RKO (cell line): ENCODE measurements around the gene BDH1.

Source experiments
- DNase-seq: peaks from one replicate; pipeline ENCODE4 v3.0.0-alpha.2; 2016; ENCODE audit warnings: low spot score

BDH1 gene

DNA sequence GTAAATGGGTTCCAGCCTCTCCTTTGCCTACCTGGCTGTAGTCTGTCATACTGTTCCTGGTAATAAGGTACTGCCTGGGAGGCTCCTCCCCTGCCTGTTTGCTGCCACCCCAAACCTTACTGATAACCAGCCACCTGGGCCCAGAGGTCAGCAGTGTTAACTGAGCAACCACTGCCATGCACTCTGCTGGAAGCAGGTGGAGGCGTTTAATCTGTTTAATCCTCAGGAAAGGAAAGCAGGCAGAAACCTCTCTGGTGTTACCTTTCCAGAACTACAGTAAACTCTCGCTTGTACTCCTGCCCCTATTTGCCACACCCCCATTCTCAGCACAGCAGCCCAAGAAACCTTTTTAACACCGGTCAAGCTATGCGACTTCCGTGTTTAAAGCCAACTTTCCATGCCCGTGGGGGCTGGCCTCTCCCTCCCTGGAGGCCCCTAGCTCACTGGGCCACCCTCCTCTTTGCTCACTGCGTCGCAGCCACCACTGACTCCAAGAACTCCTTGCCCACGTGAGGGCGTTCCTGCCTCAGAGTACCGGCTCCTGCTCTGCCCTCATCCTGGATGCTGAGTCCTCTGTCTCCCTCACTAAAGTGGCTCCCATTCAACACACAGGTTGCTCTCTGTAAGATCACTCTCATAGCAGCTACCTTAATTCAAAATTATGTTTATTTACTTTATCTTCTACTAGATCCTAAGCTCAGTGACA, 8.3 kb downstream of the BDH1 start:
- no peak for DNase-seq

DNA sequence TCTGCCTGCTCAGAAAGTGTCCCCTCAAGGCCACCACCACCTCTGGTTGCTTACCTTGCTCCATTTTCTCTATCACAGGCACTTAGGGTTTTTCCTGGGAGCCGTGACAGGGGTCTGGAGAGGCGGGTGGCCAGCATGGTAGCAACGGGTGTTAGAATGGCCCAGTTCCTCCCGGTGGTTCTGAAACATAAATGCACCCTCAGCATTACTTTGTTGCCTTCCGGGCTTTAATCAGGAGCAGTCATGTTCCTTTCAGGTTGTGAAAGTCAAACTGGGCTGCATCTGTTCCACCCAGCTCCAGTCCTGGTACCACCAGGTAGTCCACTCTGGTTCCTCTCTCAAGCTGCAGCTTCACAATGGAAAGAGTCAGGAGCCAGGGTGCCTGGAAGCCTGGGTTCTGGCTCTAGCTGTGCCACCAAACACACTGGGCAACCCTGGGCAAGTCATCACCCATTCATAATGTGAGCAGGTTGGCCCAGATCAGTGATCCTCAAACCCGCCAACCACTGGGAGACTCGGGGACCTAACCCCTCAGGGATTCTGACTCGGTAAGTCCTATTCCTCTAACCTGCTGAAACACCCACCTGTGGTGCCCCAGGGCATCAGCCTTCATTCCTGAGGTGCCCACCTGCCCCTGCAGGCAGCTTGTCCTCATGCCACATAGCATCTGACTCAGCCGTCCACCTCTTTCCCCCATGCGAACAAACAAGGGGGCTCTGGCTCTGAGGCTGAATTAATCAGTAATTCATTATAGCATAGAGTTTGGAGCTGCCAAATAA, 9.3 kb downstream of the BDH1 start:
- no peak for DNase-seq

DNA sequence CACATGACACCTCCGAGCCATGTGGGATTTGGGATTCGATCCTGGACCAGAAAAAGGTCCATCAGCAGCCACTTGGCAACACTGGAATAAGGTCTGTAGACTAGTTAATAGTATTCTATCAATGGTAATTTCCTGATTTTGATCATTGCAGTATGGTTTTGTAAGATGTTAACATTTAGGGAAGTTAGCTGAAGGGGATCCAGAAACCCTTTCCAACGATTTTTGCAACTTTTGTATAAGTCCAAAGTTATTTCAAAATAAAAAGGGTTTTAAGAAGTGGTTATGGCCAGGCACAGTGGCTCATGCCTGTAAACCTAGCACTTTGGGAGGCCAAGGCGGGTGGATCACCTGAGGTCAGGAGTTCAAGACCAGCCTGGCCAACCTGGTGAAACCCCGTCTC, 10.2 kb downstream of the BDH1 start:
- no peak for DNase-seq

DNA sequence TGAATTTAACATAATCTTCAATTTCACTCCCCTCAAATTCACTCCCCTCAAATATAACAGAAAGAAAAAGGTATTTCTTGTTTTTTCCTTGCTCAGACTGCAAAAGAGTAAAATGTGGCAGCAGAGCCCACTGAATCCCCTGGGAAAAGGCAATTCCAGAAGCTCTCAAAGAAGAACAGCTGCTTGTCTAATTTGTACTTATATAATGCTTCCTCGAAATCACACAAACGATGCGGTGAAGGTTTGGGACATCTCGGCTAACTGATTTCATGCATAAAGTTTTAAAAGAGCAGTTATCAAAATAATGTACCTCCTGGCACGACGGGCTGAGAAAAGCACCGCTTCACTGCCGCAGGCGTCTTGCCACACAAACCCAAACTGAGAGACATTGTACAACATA, 10.7 kb downstream of the BDH1 start:
- no peak for DNase-seq

DNA sequence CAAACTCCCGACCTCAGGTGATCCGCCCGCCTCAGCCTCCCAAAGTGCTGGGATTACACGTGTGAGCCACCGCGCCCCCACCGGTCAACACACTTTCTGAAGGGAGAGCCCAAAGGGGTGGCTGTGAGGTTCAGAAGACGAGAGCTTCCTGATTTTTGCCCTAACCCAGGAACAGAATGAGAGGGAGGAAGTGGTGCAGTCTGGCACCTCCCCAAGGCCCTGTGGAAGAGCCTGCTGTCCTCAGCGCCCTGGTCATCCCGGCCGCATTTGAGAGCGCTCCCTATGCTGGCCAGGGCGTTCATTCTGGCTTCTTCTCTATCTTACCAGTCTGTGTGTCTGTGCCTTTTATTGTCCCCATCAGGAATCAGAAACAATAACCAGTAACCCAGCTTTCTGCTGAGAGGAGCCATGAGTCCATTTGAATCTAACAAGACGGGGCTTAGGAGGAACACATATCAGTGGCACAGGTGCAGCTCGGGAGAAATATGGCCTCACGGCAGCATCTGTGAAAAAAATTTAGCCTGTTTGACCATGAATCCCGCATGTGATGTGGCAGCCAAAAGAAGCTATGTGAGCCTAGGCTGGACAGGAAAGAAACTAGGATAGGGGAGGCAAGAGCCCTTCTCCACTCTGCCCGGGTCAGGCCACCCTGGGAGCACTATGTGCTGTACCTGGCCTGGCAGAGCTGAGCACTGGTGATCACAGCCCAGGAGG, 12.9 kb downstream of the BDH1 start:
- DNase-seq, result no peak

DNA sequence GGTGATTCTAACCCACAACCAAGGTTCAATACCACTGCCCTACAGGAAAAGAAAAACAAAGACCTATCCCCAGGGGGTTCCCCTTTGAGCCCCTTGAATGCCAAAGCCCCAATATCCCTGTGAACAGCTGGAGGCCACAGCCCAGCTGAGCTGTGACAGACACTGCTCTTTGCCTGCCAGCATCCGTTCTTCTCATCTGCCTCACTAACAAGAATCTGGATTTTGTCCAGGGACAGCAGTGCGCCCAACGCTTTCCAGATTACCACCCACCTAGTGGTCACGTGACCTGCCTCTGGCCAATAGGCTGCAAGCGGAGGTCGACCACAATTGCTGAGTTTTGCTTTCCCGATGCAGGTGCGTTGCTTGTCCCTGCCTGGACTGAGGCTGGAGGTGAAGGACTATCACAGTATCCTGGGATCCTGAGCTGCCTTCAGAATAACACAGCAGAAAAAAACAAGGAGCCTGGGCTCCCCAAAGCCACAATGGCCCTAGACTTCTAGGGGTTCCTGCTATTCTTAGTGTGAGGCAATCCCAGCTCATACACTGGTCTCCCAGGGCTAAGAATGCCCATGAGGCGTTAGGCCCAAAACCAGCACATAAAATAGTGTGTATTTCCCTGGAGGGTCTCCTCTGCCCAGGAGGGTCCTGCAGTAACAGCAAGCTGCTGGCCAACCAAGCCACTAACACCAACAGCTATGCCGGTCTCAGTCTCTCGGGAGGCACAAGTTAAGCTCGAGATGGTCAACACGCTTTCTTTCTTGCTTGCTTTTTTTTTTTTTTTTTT, 13.8 kb downstream of the BDH1 start:
- DNase-seq, result no peak

DNA sequence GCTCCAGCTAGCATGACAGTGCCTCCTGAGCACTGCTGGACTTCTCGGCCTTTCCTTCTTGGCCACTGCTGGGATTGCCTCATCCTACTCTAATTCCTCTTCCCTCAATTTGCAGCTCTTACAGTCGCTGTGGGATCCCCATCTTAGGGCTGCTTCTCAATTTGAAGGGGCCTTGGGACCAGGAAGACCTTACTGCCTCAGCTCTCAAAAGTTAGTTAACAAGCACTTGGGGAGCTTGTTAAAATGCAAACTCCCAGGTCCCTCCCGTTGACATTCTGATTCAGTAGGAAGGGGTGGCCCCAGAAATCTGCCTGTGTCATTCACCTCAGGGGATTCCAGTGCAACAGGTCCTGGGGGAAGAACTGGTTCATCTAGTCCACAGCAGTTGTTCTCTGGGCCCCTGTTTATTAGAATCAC, 14.8 kb downstream of the BDH1 start:
- no peak for DNase-seq

DNA sequence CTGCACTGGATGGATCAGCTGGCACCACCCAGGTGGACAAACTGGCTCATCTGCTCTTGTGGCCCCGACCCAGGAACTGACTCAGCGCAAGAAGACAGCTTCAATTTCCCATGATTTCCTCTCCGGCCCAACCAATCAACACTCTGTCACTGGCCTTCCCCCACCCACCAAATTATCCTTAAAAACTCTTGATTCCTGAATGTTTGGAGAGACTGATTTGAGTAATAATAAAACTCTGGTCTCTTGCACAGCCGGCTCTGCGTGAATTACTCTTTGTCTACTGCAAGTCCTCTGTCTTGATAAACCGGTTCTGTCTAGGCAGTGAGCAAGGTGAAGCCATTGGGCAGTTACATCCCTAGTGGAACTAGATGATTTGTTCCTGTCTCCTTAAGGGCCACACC, 16.1 kb downstream of the BDH1 start:
- DNase-seq, result no peak

DNA sequence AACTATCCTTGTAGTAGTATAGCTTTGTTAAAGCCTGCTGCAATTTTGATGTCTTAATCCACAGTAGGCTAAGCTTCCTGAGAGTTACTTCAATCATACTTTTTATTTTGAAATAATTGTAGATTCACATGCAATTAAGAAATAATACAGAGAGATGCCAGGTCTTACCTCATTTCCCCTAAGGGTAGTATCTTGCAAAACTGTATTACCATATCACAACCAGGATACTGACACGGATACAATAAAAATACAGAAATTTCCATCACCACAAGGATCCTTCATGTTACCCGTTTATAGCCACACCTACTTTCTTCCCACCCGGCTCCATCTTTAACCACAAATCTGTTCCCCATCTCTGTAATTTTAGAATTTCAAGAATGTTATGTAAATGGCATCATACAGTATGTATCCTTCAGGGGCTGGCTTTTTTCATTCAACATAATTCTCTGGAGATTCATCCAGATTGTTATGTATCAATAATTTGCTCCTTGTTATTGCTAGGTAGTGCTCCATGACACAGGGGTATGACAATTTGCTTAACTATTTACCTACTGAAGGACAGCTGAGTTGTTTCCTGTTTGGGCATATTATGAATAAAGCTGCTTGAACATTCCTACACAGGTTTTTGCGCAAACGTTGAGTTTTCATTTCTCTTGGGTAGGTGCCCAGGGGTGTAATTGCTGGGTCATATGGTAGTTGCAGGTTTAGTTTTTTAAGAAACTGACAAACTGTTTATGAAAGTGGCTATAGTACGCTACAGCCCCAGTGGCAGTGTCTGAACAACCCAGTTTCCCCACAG, 21.6 kb downstream of the BDH1 start:
- no peak for DNase-seq

DNA sequence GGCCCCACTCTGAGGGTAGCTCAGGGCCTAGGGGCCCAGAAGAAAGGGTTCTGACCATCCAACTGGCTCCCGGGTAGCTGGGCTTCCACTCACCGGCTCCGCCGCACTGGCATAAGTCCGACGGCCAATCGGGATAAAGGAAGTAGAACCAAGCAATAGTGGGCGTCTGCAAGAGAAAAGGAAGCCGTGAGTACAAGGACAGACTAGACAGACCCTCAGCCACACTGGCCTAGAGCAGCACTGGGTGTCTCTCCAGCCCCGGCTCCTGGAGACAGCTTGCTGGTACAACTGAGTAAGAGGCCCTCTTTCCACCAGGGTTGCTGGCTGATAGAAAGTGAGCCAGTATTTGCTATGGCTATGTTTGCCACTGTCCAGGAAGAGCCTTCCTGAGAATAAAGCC, 22.4 kb downstream of the BDH1 start:
- DNase-seq, result no peak

DNA sequence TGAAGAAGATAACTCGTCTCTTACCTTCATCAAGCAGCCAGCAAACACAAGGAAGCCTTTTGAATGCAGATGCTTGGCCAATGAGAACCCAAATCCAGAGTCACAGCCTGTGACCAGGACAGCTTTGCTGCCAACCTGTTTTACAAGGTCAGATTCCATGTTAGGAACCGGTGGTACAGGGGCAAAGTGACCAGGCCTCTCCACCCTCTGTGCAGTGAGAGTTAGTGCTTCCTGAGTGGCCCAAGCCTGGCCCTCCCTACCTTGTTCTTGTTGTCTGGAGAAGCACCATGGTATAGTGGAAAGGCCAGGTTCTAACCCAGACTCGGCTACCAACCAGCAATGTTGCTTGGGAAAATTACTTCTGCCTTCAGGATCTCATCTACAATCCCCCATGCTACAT, 23.4 kb downstream of the BDH1 start:
- no peak for DNase-seq

DNA sequence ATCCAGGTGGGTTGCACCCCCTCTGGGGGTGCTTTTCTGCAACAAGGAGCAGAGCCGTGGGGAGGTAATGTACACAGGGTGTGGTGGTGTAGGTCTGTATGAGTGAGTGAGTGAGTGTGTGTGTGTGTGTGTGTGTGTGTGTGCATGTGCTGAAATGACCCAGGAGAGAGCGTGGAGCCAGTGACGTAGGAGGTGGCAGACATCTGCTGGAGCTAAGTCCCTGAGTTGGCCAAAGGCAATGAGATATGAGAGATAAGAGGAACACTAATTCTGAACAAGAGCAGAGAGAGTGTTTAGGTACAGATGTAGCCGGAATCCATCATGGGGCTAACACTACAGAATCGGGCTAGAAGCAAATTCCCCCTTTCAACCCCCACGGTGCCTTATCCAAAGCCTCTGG, 27.6 kb downstream of the BDH1 start:
- no peak for DNase-seq

DNA sequence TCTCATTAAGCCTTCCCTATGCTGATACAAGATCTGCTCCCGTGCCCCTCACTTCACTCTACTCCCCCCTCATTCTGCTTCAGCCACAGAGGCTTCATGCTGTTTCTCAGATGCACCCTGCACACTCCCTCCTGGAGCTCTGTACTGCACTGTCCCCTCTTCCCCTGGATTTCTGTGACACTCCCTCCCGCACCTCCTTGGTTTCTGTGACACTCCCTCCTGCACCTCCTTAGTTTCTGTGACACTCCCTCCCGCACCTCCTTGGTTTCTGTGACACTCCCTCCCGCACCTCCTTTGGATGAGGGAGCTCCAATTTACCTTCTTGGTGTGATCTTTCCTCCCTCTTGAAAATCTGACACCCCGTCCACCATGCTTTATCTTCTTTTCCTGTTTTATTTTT, 28.2 kb downstream of the BDH1 start:
- no peak for DNase-seq

DNA sequence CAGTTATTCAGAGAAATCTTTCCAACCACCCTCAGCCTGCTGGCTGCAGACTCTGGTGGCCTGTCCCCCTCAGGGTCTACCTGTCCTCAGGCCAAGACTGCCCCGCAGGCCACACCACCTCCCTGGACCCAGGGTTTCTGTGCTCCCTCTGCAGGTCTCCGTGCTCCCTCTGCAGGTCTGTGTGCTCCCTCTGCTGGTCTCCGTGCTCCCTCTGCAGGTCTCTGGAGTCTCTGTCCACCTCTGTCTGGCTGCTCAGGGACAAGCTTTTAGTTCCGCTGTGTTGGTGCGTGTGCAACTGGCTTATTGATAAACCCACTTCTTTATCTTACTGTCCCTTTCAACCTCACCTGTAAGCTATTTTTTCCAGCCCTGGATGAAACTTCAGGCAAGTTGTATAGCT, 30.1 kb downstream of the BDH1 start:
- no peak for DNase-seq

DNA sequence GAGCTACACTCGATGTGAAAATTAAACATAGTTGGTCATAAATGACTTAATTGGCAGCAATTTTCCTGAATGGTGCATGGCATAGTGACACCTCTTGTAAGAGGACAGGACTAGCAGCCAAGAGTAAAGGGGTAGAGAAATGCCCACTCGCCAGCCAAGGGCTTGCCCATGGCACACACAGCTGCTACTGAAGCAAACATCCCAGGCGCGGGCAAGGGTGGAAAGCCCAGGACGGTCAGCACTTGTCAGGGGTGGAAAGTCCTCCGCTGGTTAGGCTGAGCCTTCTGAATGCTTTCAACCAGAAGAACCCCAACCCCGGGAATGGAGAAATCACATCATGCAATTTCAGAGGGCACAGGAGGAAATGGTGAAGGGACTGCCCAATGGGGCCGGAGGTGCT, 31.6 kb downstream of the BDH1 start:
- no peak for DNase-seq

DNA sequence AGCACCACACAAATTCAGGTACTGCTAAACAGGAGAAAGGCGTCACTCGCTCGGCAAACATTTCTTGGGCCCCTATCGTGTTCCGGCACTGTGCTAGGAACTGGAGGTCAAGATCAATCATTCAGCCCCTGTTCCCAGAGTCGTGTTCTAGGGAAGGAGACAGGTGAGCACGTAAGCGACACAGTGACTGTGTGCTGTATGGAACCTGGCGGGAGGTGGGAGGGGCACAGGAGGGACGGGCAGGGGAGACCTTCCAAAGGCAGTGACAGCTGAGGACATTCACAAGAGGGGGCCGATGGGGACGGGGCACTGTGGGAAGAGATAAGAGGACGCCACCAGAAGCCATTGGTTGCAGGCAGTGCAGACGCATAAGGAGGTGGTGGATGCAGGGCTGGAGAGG, 32.2 kb downstream of the BDH1 start:
- DNase-seq, result no peak

DNA sequence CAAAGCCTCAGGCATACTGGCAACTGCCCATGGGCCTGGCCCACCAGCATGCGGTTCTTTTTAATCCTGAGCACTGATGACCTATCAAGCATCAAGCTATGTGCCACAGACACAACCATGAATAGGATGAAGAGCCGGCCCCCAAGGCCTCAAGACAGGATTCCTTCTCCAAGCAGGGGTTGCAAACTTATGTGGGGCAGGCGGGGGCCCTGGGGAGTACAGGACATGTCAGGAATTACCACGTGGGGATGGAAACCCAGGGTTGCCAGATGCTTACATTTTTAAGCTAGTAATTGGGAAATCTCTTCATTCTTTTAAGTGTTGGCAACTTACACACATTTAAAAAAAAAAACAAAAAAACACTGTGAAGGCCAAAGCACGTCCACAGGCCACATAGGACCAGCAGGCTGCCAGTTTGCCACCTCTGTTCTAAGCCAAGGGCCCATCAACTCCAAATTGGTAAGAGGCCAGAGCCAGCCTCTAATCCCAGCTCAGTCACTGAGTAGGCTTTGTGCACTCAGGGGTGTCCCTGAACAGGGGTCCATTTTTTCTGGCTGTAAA, 32.8 kb downstream of the BDH1 start:
- DNase-seq, result no peak

DNA sequence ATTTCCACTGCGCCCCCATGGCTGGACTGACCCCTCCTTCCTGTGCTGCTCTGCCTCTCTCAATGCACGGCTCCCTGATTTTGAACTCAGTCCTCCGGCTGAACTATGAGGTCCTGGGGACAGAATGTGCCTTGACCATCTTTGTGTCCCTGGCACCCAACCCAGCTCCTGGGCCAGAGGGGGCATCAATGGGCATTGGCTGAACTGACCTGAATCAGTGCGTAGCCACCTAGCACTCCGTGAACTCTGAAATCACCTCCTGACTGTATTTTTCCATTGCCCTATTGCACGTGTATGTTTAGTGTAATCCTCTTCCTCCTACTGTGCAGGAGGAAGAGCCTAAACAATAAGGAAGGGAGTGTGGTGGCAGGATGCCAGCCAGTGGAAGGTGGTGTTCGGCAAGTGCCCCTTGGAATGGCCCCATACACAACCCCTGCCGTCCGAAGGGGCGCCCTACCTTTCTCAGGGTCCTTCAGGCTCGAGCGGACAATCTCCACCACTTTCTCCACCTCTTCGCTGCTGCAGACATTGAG, 33.5 kb downstream of the BDH1 start:
- no peak for DNase-seq

DNA sequence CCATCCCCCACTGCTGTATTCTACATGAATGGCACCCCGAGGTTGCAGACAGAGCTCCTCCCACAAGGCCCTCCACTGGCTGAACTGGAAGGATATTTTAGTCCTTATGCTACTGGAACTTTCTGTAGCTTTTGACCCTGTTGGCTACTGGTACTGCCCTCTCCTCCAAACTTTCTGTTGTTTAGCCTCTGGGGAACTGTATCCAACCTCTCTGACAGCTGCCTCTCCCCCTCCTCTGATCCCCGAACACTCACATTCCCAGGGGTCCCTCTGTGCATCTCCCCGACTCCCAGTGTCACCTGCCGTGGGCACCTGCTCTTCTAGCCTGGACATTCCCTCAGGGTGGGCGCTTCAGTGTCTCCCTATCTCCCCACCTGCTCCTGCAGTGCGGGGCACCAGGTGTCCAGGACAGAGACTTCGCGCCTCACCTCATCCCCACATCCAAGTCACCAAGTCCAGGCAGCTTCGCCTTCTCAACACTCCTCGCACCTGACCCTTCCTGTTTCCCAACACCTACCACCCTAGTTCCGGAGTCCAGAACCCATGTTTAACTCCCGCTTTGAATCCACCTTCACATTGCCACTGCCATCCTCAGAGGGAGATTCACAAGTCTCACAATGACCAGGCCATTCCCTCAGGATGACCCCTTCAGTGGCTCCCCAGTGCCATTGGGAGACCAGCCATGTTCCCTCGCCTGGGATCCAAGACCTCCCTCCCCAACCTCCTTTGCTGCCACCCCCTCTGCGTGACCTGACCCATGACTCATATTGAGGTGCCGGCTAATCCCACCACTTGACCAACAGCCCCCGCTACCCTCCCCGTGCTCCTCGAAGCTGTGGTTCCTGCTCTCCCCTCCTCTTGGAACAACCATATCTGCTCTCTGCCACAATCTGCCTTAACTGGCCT, 34.2 kb downstream of the BDH1 start:
- no peak for DNase-seq
